GM21723 (cell line): Measurements from ENCODE around the gene ZMIZ1.

ENCODE experiments used
- ATAC-seq: cut with Tn5 transposase; IDR thresholded peaks from one replicate; pipeline ENCODE4 v1.9.1; 2021; ENCODE audit warnings: mild to moderate bottlenecking, moderate library complexity; ENCODE audit not compliant: unreplicated experiment

The ZMIZ1 gene

DNA sequence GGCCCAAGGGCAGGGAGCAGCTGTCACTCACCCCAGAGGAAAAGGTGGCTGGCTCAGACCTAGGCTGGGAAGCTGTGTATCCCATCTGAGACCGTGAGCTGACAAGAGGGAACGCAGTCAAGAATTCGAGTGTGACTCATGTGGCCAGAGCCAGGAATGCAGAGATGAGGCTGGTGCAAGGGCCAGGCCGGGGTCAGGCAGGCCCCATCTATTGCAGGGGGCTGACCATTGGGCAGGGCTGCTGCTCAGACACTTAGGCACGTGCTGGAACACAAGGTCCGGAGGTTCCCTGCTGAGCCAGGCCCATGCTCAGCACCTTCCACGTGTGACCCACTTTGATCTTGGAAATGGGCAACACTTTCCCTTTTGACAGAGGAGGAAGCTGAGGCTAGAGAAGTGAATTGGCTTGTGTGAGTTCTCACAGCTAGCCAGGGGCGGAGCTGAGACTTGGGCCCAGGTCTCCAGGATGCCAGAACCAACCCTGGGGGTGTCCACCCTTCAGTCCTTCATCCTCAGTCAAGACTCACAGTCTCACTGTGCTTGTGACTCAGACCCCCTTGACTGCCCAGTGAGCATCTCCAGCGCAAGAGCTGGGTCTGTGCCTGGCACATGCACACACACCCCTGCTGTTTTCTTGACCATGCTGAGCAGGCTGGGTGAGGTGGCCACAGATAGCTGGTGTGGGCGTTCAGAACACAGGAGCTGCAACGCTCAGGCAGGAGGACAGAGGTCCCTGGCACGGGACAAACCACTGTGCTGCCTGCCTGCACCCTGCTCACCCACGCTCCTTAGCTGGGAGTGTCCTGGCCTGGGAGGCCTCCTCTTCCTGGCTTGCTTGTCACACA, 230.9 kb downstream of the ZMIZ1 start:
- no peak for ATAC-seq

DNA sequence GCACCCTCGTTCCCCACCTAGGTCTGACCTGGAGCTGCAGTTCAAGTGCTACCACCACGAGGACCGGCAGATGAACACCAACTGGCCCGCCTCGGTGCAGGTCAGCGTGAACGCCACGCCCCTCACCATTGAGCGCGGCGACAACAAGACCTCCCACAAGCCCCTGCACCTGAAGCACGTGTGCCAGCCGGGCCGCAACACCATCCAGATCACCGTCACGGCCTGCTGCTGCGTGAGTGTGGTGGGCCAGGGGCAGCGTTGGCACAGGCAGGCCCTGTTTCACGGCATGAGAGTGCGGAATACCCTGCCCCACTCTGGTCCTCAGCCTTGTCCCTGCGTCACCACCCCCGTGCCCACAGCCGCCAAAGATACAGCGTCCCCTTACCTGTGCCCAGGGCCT, 231.9 kb downstream of the ZMIZ1 start:
- no peak for ATAC-seq

DNA sequence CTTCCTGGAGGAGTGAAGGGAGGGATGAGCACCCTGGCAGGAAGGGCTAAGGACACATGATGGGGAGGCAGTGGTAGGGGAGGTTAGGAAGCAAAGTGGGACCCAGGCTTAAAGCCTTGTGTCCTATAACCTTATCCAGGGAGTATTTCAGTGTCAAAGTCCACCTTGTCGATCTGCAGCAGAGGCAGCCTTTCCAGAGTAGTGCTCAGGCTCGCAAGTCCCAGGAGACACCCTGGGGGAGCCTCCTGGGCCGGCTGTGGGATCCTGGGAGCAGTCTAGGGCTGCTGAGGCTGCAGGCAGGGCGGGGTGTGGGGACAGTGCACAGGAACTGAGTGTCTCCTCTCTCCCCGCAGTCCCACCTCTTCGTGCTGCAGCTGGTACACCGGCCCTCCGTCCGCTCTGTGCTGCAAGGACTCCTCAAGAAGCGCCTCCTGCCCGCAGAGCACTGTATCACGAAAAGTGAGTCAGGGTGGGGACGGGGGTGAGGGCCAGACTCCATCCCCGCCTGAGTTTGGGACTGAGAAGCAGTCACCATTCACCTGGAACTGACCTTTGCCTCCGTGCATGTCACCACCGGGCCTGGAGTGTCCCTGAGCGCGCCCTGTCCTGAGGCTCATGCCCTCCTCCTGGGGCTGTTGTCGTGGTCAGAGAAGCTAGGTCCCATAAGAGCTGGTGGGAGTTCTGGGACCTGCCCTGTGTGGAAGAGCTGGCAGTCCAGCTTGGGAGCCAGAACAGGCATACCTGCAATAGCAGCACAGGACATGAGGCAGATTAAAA, 233.2 kb downstream of the ZMIZ1 start:
- no peak for ATAC-seq

DNA sequence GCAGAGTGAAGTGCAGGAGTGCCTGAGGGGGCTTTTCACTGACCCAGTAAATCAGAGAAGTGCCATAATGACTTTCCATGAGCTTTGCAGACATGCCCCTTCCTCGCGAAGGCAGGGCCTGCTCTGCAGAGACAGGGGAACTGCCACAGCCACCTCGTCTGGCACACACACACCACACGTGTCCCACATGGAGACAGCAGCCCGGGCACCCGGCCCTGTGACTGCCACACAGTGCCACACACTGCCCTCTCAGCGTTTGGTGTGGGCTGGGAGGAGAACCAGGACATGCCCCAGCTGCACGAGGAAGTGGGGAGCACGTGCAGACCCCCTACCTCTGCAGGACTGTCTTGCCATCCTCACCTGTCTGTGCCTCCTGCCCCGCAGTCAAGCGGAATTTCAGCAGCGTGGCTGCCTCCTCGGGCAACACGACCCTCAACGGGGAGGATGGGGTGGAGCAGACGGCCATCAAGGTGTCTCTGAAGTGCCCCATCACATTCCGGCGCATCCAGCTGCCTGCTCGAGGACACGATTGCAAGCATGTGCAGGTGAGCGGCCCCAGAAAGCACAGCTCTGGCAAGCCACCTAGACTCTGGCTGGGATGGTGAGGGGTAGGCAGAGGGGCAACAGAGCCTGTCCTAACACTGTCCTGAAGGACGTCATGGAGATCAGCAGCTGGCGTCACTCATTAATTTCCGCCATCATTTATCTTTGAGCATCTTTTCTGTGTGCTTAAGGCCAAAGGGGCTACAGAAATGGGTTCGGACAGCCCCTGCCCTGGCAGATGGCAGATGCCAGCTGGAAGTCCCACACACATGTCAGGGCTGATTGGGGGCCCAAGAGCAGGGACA, 235.1 kb downstream of the ZMIZ1 start:
- no peak for ATAC-seq

DNA sequence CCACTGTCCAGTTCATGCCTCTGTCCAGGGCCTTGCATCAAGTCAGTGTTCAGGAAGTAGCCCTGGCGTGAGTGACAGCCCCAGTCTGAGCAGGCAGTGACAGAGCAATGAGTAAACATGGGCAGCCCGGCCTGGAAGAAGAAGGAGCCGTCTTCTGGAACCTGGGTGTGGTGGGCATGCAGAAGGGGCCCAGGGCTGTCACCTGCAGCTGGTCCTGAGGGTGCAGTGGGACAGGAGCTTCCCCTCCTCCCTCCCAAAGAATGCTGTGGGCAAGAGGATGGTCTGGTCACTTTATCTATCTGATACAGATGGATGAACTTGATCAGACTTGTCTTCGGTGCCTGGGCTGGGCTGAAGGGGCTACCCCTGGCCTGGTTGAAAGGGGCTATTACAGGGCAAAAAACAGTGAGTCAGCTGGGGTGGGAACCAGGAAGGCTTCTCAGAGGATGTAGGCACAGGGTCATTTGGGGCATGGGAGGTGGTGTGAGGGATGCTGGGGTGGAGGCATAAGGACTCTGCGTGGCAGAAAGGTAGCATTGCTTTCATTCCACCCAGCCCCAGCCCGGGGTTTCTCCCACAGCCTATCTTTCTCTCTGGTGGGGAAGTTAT, 235.8 kb downstream of the ZMIZ1 start:
- ATAC-seq: no peak

DNA sequence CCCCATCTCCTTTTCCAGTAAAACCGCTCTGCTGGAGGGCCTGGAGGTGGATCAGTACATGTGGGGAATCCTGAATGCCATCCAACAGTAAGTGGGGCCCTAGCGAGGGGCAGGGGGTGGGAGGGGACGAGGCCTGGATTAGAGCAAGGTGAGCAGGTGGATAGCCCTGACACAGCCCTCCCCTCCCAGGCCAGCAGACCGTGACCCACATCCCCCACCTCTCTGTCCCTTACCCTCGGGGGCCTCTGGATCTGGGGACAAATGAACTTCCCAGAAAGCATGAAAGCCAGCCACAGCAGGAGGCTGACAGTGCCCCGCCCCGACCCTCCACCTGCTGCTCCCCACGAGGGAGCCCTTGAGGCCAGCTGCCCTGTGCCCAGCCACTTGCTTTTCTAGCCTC, 236.7 kb downstream of the ZMIZ1 start:
- no peak for ATAC-seq

DNA sequence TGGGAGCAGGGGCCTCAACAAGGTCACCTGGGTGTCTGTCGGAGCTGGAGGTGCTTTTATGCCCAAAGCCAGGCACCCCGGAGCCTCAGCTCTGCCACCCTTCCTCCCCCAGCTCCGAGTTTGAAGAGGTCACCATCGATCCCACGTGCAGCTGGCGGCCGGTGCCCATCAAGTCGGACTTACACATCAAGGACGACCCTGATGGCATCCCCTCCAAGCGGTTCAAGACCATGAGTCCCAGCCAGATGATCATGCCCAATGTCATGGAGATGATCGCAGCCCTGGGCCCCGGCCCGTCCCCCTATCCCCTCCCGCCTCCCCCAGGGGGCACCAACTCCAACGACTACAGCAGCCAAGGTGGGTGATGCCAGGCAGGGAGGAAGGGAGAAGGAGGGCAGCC, 237.2 kb downstream of the ZMIZ1 start:
- ATAC-seq: no peak

DNA sequence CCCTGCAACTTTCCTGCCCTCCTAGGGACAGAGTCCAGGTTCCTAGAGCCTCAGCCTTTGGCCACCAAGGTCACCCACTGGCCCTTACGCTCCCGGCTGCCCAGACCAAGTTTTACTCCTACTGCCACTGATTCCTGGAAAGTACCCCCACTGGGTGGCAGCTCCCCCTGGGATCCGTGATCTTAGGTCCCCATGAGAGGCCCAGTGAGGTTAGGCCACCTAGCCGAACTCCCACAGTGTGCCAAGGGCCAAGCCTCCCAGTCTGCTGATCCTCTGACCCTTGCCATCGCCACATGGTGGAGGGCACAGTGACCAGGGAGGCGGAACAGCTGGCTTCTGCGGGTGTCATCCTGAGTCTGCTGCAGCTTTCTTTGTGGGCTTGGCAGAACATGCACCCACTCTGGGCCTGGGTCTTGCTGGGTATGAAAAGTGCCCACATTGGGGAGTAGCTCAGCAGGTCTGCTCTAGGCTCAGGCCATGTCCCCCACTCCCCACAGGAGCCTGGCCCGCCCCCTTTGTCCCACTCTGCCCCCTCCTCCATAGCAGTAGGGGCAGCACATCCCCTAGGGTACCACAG, 238.0 kb downstream of the ZMIZ1 start:
- ATAC-seq: no peak

DNA sequence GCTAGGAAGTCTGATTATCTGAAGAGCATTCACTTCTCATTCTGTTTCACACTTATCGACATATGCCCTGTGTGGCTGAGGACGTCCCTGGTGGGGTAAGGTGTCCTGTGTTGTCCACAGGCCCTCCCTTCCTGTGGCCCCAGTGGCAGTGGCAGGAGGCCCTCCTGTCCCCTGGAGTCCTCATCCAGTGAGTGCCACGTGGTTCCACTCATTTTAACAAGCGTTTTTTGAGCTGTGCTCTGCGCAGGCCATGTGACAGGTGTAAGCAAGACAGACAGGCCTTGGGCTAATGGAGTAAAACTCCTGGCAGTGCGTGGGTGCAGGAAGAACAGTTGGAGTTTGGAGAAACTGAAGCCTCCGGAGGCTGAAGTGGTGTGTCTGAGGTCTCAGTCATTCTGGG, 239.2 kb downstream of the ZMIZ1 start:
- ATAC-seq: no peak

DNA sequence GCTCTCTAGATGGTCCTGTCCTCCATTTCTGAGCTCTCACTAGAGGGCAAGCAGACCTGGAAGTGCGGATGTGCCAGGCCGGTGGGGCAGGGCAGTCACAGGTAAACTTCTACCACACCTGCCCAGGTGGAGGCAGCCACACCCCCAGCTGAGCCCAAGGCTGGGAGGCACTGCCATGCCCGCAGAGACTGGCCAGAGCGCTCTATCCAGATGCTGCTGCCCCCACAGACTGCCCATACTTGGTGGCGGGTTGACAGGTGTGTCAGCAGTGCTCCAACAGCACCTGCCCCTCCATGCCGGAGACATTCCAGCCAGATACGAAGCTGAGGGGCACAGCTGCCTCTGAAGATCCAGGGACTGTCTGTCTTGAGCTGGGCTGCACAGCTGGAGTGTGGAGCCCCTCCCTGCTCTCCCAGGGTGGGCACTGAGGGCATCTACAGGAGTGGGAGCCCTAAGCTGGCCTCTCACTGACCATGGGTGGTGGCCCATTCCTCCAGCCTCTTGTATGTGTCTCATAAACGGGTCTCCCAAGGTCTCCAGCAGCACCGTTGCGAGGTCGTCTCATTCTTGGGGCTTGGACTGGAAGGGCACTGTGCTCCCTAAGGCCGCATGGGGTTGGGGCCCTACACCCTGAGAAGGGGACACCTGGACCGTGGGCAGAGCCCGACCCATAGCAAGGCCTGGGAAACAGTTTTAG, 240.4 kb downstream of the ZMIZ1 start:
- ATAC-seq: no peak

DNA sequence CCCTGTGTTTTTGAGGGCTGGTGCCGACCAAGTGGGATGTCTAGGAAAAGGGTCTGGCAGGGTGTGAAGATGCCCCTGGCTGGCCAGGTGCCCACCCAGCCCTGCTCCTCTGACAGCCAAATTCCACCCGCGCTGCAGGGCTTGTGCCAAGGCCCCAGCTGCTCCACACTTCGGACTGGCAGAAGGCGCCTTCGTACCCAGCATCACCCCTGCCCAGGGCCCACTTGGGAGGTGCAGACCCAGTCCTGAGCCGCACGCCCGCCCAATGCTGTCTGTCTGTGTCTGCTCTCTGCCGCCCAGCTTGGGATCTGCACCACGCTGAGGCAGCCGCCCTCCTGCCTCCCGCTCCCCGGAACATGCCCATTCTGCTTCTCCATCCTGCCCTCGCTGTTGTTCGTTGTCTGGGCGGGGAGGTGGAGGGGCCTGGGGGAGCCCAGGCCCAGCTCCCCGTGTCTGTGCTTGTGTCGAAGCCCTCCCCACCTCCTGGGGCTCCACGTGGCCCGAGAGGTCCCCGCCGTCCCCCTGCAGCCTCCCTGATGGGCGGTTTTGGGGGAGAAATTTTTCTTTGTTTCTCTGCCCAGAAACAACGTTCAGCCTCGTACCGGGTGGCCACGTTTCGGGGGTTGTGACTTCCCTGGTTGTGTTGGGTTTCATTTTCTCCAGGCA, 241.6 kb downstream of the ZMIZ1 start:
- no peak for ATAC-seq

DNA sequence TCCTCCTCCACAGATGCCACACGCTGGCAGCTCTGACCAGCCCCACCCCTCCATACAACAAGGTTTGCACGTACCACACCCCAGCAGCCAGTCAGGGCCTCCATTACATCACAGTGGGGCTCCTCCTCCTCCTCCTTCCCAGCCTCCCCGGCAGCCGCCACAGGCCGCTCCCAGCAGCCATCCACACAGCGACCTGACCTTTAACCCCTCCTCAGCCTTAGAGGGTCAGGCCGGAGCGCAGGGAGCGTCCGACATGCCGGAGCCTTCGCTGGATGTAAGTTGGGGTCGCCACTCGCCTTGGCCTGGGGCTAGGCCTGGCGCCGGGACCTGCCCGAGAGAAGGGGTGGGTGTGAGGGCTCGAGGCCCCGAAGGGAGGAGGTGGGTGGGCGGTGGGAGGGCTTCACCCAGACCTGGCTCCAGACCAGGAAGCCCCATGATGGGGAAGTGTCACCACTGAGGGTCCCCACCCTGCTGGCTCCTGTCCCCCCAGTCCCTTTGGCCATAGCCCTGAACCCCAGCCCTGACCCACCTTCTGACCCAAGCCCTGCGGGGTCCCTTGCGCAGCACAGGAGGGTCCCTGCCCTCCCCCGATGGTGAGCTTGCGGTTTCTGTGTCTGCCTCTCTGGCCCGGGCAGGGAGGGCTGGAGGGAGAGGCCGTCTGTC, 242.3 kb downstream of the ZMIZ1 start:
- no peak for ATAC-seq

DNA sequence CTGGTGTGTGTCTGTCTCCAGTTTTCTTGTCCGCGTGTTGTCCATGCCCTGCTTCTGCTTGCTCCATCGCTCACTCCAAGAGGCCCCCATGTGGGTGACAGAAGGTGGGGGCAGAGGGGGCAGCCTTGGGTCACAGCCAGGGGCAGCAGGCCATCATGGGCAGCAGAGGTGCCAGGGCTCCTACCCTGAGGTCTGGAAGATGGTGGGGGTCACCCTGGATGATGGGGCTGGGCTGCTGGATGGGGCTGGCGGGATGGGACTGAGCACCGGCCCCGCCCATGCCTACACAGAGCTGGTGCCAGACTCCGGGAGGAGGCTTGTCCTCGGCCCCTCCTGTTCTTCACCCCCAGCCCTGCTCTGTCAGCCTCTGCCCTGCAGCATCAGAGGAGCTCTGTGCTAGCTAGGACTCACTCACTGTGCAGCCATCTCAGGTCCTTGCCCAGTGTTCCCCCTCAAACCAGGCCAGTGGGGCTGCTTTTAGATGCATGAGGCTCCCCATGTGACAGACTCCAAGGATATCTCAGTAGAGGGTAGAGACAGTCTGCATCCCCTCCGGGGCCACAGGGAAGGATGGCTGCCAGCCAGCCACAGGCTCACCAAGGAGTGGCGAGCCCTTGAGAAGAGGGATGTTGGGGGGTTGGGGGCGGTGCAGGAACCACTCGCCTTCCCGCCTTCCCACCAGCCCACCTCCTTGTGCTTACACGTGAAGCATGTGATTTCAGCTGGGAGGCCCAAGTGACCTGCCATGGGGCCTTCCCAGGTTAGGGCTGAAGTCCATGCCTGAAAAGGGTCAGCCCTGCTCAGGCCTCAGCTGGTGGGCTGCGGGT, 243.0 kb downstream of the ZMIZ1 start:
- ATAC-seq: no peak

DNA sequence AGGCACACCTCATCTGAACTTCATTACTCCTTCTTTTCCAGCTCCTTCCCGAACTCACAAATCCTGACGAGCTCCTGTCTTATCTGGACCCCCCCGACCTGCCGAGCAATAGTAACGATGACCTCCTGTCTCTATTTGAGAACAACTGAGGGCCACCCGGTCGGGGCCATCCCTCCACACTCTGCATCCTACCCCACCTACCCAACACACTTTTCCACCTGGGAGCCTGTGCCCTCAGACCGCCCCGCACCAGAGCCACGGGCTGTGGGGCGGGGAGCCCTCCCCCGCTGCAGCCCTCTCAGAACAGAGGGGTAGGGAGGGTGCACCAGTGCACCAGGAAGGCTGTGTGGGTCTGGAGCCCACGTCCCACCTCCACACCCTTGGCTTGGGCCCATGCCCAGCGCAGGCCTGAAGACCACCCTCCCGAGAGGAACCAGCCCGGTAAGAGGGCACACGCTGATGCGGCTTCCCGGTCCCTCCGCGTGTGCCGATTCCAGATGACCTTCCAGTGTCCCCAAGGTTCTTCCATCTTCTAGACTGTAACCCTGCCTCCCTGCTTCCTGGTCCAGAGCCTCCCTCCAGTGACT, 243.9 kb downstream of the ZMIZ1 start:
- no peak for ATAC-seq

DNA sequence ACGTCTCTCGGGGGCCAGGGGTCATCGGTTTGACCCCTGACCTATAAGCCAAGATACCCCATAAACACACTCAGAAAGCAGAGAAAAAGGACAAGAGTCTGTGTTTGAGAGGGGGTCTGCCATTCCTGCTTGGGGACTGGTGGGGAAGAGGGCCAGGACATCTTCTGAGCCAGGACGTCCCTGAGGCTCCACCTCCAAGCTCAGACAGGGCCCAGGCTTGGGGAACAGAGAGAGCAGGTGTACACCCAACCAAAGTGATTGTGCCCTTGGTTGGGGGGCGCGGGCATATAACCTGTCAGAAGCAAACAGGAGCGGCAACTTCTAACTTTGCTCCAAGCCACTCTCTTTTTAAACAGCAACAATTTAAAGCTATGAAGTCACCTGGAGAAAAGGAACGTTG, 244.6 kb downstream of the ZMIZ1 start:
- no peak for ATAC-seq

DNA sequence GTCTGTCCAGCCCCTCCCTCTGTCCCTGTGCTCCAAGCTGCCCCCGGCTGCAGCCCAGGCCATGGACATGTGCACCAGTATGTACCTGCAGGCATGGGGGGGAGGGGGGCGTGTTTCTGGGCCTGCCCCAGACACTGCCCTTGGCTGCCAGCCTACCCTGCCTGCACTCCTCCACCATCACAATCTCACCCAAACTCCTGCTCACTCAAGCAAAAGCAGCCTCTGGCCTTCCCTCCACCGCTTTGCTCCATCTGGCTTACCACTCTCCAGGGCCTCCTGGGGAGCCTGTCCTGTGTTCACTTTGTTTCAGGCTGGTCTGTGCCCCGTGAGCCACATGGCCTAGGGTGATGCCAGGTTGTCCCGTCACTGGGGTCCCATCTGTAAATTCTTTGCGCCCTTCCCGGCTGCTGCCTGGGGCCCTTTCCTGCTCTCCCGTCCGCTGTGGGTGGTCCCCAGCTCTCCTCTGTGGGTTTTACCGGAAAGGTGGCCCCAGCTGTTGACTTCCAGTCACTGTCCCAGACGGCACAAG, 245.2 kb downstream of the ZMIZ1 start:
- ATAC-seq: no peak

DNA sequence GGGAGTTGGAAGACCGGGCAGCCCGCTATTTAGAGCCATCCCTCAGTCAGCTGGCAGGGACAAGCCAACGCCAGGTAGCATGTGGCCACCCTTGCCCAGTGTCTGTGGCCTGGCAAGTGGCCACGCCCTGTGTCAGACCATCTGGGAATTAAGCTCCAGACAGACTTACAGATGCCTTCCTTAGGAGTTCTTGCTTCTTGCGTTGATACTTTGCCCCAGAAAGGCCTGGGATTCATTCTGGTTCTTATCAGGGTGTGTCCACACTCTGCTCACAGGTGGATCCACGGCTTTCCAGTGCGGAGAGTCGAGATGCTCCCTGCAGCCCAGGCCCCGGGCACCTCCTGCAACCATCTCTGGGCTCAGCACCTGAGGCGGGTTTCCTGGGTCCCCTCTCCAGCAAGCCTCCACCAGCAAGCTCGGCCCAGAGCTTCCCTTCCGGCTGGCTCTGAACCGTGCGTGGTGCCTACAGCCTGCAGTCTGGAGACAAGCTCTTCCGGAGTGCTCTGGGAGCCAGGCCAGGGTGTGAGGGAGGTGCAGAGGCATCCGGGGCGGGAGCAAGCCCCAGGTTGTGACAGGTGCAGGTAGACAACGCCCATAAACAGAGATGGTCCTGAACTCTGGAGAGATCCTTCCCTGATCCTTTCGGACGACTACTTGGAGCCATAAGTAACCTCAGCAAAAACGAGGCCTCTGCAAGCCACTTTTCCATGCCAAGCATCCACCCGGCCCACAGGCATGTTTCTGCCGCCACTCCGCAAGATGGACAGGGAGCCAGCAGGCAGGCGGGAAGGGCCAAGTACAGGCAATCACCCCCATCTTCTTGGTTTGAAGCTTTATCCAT, 246.2 kb downstream of the ZMIZ1 start:
- ATAC-seq: no peak
